CD1c-positive myeloid dendritic cell (primary cell): ENCODE data around the gene POFUT1.
"Not testable (repeated sequence)": the region's sequence is repeated elsewhere in the genome, so short reads cannot be mapped to it uniquely, and the experiment has no call there.

Experiments
- DNase-seq: peaks from one replicate; pipeline ENCODE4 v3.0.0-alpha.2; 2016; ENCODE audit errors: extremely low spot score

POFUT1 gene

DNA sequence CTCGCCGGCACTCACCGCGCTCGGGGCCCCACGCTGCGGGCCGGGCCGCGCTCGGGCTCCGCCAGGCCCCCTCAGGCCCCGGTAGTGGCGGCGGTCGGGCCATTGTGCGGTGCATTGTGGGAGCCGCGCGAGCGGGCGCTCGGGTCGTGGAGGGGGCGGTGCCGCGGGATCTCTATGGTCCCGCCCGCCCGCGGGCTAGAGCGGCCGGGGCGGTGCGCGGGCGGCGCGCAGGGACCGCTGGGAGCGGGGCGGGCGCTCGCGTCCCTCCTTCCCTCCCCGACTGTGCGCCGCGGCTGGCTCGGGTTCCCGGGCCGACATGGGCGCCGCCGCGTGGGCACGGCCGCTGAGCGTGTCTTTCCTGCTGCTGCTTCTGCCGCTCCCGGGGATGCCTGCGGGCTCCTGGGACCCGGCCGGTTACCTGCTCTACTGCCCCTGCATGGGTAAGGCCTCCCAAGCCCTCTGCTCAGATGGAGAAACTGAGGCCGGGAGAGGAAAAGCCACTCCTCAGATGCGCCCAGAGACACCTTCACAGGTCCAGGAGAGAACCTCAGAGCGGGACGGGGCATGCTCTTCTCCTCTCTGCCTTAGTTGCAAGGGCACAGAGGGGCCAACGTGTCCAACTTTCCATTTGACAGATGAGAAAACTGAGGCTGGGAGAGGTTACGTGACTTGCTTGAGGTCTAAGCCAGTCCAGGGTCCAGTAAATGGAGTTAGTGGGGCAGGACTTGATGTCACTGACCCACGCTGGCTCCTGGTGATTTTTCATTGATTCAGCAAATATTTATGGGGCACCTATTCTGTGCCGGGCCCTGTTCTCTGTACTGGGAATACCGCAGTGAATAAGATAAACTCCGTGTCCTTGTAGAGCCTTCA is at the start of gene POFUT1, which contains the start of gene PLAGL2:
Gene POFUT1 (plus strand): TSS at position 255 of the 873 bp plus-strand sequence. CDS start 62 bp downstream, at position 317.
Gene PLAGL2 (minus strand): TSS at position 118 of the 873 bp plus-strand sequence. CDS start 5,565 bp downstream, outside the sequence.
- DNase-seq, result peak; percentile 97

- DNase-seq, result no peak
Measured at GRCh38 chr20:32158351-32158750, 49.3 kb upstream of the POFUT1 start.

GRCh38 chr20:32158943-32159660 is 48.6 kb upstream of the POFUT1 start:
- DNase-seq, result no peak

DNA sequence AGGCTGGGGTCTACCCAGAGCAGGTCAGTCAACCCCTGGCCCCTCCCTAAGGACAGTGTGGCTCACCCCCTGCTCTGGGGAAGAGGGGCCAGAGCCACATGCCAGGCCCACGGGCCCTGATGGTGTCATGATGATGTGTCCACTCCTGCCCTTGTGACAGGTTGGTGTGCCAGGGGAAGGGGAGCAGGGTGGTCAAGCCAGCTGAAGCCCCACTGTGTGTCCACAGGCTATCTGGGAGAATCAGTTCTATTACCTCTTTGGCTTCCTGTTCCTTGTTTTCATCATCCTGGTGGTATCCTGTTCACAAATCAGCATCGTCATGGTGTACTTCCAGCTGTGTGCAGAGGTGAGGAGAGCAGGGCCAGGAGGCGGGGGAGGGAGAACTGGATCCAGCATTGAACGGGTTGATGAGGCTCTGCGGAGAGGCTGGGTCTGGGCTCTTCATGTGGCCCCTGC is 47.9 kb upstream of the POFUT1 start:
- DNase-seq, result no peak

DNA sequence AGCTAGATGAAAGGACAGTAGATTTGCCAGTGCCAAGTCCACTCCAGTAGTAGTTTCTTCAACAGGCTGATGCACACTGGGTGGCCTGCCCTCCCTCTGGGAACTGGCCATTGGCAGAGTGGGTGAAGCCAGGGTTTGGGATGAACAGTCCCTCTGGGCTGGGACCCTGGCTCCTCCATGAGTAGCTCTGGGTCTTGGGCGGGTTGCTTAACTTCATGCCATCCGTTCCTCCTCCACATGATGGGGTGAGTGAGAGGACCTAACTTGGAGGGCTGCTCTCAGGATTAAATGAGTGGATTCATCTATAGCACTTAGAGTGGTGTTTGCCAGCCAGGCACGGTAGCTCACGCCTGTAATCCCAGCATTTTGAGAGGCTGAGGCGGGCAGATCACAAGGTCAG is 47.3 kb upstream of the POFUT1 start:
- no peak for DNase-seq

GRCh38 chr20:32162351-32162750 is 45.3 kb upstream of the POFUT1 start:
- DNase-seq, result no peak

GRCh38 chr20:32163951-32164350 is 43.7 kb upstream of the POFUT1 start:
- DNase-seq, result no peak

- DNase-seq, result no peak
Measured at GRCh38 chr20:32164984-32165735, 42.5 kb upstream of the POFUT1 start.

DNA sequence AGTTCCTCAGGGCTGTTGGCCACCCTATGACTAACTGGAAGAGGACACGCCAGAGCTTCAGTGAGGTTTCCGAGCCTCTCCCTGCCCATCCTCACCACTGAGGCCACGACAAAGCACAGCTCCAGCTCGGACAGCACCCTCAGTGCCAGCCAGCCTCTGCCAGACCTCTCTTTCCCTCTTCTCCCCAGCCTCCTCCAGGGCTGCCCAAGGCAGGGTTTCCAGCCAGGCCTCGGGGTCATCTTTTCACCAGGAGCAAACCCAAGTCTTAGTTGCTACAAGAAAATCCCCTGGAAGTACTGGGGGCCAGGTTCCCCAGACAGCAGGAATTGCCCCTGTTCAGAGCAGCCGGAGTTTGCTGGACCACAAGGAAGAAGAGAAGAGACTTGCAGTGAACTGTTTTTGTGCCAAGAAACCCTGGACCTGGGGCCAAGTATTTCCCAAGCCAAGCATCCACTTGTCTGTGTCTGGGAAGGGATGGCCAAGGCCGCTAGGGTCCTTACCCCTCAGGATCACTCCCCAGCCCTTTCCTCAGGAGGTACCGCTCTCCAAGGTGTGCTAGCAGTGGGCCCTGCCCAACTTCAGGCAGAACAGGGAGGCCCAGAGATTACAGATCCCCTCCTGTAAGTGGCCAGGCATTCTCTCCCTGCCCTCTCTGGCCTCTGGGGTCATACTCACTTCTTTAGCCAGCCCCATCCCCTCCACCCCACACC is 41.7 kb upstream of the POFUT1 start:
- no peak for DNase-seq

GRCh38 chr20:32167552-32167951 is 40.1 kb upstream of the POFUT1 start:
- DNase-seq, result no peak

DNA sequence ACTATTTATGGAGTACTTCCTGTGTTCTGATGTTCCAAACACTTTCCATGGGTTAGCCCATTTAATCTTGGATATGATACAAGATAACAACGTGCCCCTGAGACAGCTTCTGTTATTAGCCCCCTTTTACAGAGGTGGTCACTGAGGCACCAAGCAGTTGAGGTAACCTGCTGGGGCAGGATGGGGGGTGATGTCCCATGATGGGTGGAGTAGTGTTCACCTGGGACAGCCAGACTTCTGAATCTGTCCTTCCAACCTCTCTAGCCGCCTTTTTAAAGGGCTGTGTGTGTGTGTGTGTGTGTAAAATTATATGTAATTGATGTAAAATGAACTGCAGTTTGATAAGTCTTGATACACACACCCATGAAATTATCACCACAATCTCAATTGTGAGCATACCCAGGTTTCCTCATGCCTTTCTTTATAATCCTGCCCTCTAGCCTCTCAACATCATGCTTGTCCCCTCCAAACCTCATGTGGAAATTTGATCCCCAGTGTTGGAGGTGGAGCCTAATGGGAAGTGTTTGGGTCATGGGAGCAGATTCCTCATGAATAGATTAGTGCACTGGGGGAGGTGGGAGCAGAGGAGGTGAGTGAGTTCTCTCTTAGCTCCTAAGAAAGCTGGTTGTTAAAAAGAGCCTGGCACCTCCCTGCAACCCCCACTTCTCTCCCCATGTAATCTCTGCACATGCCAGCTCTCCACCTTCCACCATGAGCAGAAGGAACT is 39.3 kb upstream of the POFUT1 start:
- no peak for DNase-seq

DNA sequence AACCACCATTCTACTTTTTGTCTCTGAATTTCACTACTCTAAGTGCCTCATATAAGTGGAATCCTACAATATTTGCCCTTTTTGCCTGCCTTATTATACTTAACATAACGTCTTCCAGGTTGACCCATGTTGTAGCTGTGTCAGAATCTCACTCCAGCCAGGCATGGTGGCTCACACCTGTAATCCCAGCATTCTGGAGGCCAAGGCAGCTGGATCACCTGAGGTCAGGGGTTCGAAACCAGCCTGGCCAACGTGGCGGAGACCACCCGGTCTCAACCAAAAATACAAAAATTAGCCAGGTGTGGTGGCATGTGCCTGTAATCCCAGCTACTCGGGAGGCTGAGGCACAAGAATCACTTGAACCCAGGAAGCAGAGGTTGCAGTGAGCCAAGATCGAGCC is 30.0 kb upstream of the POFUT1 start:
- not testable (repeated sequence) for DNase-seq

GRCh38 chr20:32179515-32179914 is 28.2 kb upstream of the POFUT1 start:
- DNase-seq, result no peak

GRCh38 chr20:32179934-32180333 is 27.7 kb upstream of the POFUT1 start:
- no peak for DNase-seq

DNA sequence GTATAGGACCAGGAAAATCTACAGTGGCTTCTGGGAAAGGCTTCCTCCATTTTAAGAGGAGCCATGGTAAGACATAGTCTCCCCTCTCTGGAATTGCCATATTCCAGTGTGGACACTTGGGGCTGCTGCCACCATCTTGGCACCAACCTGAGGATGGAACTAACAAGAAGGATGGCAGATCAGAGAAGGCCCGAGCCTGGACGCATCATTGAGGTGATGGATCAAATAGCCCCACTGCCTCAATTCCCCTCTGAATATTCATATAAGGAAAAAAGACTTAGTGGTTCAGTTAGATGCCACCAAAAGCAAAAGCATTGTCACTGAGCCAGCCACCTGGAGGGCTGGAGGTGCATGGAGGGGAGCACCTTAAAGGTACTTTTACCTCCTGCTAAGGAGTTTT is 26.1 kb upstream of the POFUT1 start:
- DNase-seq, result no peak

DNA sequence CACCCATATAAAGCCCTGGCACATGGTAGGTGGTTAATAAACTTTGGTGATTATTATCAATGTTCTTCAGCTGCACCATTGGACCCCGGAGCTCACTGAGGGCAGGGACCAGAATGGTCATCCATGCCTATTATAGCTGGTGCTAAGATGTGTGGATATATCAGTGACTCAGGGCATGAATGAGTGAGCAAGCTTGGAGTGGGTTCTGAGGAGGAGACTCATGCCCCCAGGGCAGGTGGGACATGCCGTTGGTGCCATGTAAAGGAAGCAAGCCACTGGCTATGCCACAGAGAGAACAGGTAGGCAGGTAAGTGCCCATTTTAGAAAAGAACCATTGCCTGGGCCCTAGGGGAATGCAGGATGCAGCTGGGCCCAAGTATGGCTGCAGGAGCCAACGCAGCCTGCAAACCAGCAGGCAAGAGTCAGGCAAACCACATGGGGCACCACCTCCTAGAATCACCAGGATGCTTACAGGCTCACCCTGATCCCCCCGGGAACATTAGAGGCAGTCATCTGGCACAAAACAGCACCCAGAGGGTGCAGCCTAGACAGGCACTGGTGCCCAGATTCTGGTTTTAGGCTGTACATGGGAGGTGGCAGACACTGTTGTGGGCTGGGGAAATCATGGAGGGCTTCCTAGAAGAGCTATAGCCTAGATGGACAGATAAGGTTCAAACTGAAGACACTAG is 23.6 kb upstream of the POFUT1 start:
- no peak for DNase-seq

- no peak for DNase-seq
Measured at GRCh38 chr20:32184961-32185603, 22.6 kb upstream of the POFUT1 start.

DNA sequence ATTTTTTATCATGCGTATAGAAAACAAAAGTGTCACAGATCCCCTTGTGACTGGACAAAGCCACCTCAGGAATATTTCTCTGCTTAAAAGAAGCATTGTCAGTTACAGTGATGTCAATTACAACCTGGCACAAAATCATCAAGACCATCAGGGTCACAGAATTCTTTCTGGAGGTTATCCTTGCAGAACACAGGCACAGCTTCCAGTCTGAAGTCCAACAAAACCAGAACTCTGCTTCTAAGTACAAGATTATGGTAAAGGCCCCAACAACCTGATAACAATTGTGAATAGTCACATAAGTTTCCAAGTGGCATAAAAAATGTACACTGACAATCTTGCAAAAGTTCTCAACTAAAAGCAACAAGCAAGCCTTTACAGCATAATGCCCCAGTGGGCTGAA is 21.2 kb upstream of the POFUT1 start:
- no peak for DNase-seq

DNA sequence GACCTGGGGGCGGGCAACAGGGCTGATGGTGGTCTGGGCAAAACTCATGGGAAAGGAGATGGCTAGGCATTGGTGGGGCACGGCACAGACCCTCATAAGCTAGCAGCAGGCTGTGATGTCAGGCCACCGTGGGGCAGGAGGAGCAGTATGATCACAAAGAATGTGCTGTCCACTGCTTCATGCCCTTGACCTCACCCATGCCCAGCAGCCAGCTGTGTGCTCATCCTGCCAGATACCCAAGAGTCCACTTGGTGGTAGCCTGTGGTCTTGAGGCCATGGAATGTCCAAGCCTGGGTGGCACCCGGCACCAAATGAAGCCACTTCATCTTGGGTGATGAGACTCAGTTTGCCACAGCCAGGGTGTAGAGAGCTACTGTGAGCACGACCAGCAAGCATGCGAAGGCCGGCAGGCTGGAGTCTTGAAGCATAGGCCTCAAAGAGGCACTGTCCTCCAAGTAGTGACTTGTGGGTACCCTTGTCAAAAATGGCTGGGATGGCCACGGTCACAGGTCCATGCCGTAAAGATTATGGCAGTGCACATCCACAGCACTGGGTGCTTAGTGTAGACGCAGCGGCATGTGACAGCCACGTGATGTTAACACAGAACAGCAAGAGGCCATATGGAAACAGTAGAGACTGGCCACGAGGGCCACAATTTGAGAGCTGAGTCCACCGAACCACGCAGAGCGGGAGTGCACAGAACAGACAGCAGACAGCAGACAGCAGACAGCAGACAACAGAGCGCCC is 19.1 kb upstream of the POFUT1 start:
- DNase-seq, result no peak
